K562 (cell line): ENCODE data around the gene ILKAP. TPM values are rescaled to one million over a fixed set of nuclear protein-coding genes. Genes with fewer than 3 reads are reported as not detected.

Source experiments
- CBX2 ChIP-seq: fragments of 200-600 bp; sonication (generic); IDR thresholded peaks from one replicate; pipeline ENCODE4 v1.6.1; 2012; ENCODE audit warnings: mild to moderate bottlenecking, low read length, inconsistent platforms; ENCODE audit not compliant: insufficient read depth, poor library complexity, severe bottlenecking
- DIDO1 ChIP-seq: fragments of 450-650 bp; IDR thresholded peaks from 2 replicates; pipeline ENCODE4 v1.6.1; 2016; ENCODE audit warnings: low read depth, missing biosample characterization, missing genetic modification characterization
- ELF1 ChIP-seq: fragments of 200-800 bp; sonication (Bioruptor generic); IDR thresholded peaks from 2 replicates; pipeline ENCODE4 v1.6.1; 2016; ENCODE audit warnings: missing genetic modification characterization, missing compliant biosample characterization
- HNRNPLL ChIP-seq: fragments of 200-400 bp; formaldehyde crosslinking; IDR thresholded peaks from 2 replicates; pipeline ENCODE4 v1.6.1; 2017; ENCODE audit warnings: low read length, low read depth, mild to moderate bottlenecking; ENCODE audit not compliant: poor library complexity, severe bottlenecking
- KLF16 ChIP-seq: IDR thresholded peaks from 2 replicates; pipeline ENCODE4 v1.6.1; 2016; ENCODE audit warnings: antibody characterized with exemption
- NELFE ChIP-seq: IDR thresholded peaks from 2 replicates; pipeline ENCODE4 v1.6.1; 2011; ENCODE audit warnings: mild to moderate bottlenecking; ENCODE audit not compliant: insufficient read depth, insufficient read length
- PHF20 ChIP-seq: fragments of 450-650 bp; IDR thresholded peaks from 2 replicates; pipeline ENCODE4 v1.6.1; 2018; ENCODE audit not compliant: partially characterized antibody
- PTBP1 ChIP-seq: fragments of 200-400 bp; formaldehyde crosslinking; IDR thresholded peaks from 2 replicates; pipeline ENCODE4 v1.6.1; 2017; ENCODE audit warnings: low read depth, low read length
- RBFOX2 ChIP-seq: fragments of 200-400 bp; formaldehyde crosslinking; IDR thresholded peaks from 2 replicates; pipeline ENCODE4 v1.6.1; 2017; ENCODE audit warnings: low read depth, mild to moderate bottlenecking, low read length, moderate library complexity
- RCOR1 ChIP-seq, 2 experiments: IDR thresholded peaks; 2 replicates each; pipeline ENCODE4 v1.6.1; 2012; ENCODE audit warnings: low read depth in 2 of 2, low read length in 2 of 2, borderline replicate concordance in 1 of 2, improper control_type of control experiment in 1 of 2
- RFX1 ChIP-seq: fragments of 450-650 bp; IDR thresholded peaks from 2 replicates; pipeline ENCODE4 v1.6.1; 2016; ENCODE audit warnings: mild to moderate bottlenecking, moderate library complexity
- STAG1 ChIP-seq: sonication (generic); formaldehyde crosslinking; IDR thresholded peaks from 2 replicates; pipeline ENCODE4 v1.5.0; 2020; ENCODE audit warnings: missing genetic modification reagents, borderline replicate concordance
- TCF7 ChIP-seq: sonication (generic); IDR thresholded peaks from 2 replicates; pipeline ENCODE4 v1.6.1; 2016; ENCODE audit warnings: antibody characterized with exemption, borderline replicate concordance
- ZBTB1 ChIP-seq: sonication (generic); formaldehyde crosslinking; IDR thresholded peaks from 2 replicates; pipeline ENCODE4 v1.8.1; 2023; ENCODE audit warnings: missing genetic modification reagents, low read depth, mild to moderate bottlenecking, borderline replicate concordance
- ZFP30 ChIP-seq: fragments of 250-450 bp; sonication (Bioruptor Pico); IDR thresholded peaks from 2 replicates; pipeline ENCODE4 v1.8.0; 2022; ENCODE audit warnings: moderate library complexity, mild to moderate bottlenecking, inconsistent platforms, borderline replicate concordance
- ZKSCAN1 ChIP-seq: fragments of 150-350 bp; IDR thresholded peaks from 2 replicates; pipeline ENCODE4 v1.6.1; 2016; ENCODE audit warnings: low read depth, low read length
- ZNF140 ChIP-seq: fragments of 250-450 bp; sonication (Bioruptor Pico); IDR thresholded peaks from 2 replicates; pipeline ENCODE4 v1.8.0; 2021; ENCODE audit warnings: moderate library complexity, mild to moderate bottlenecking, inconsistent platforms
- ZNF280A ChIP-seq: fragments of 450-650 bp; IDR thresholded peaks from 2 replicates; pipeline ENCODE4 v1.6.1; 2018; ENCODE audit warnings: mild to moderate bottlenecking, low read depth; ENCODE audit not compliant: partially characterized antibody
- polyA plus RNA-seq, 8 experiments: library from polyadenylated mRNA; depleted of rRNA in 4 of 8; stranded (reverse) in 5 of 8; unstranded in 3 of 8; fragments of >200 nt; fragmentation: Nextera tagmentation in 2 of 8; fragmentation: Illumina TruSeq in 1 of 8; extraction: Ambion mirVana in 2 of 8; extraction: Trizol in 1 of 8; gene quantifications; 2 replicates each; pipeline versions ENCODE4 v1.2.1 to v1.2.3, GENCODE V29; 2011 to 2014; ENCODE audit warnings: inconsistent platforms in 1 of 8, missing spikeins in 1 of 8
- total RNA-seq, 7 experiments: library from RNA; depleted of rRNA in 6 of 7; stranded (reverse); fragments of >200 nt in 6 of 7; fragmentation: Illumina TruSeq in 2 of 7; extraction: Trizol in 2 of 7; gene quantifications; 2 replicates each; pipeline versions ENCODE4 v1.2.1 to v1.2.3, GENCODE V29; 2011 to 2021; ENCODE audit warnings: low replicate concordance in 1 of 7

The ILKAP gene
- total and polyA plus RNA-seq, 9 of the 15 experiments (the other 6 are each of a cell fraction or from before 2014, with no cell fraction given) = 3.1 to 43.9 (median 20.7) TPM

GRCh38 chr2:238139196-238140039 lies 64.1 kb downstream of the ILKAP start (continued):
- no peak for TF ChIP-seq ZNF140 (CRISPR knock-in tag)
- TF ChIP-seq ELF1 (tag) = no peak
- no peak for TF ChIP-seq ZBTB1 (CRISPR knock-in tag)
- TF ChIP-seq PTBP1 = no peak
- TF ChIP-seq HNRNPLL = no peak
- TF ChIP-seq KLF16 = 0 out of 2 replicates have a peak, but pooled peaks have one; percentile 17
- no peak for TF ChIP-seq ZKSCAN1
- TF ChIP-seq STAG1 = peak; percentile 33; the same call in 1 of the 2 replicates
- TF ChIP-seq RFX1 = no peak
- 0 out of 2 replicates have a peak, but pooled peaks have one; percentile 12 for TF ChIP-seq TCF7
- TF ChIP-seq ZNF280A = no peak
- TF ChIP-seq RBFOX2 = no peak
- TF ChIP-seq ZFP30 (CRISPR knock-in tag) = no peak
- no peak for TF ChIP-seq CBX2
- TF ChIP-seq DIDO1 (tag) = no peak
- no peak for TF ChIP-seq PHF20
- TF ChIP-seq RCOR1 (IDR thresholded peaks at IDR 0.05; ENCODE audit: borderline replicate concordance in 1 of 2, low read depth in 2 of 2, low read length in 2 of 2) = no peak
- TF ChIP-seq NELFE = no peak
